ENCODE results near the gene C8G.

Gene C8G

DNA sequence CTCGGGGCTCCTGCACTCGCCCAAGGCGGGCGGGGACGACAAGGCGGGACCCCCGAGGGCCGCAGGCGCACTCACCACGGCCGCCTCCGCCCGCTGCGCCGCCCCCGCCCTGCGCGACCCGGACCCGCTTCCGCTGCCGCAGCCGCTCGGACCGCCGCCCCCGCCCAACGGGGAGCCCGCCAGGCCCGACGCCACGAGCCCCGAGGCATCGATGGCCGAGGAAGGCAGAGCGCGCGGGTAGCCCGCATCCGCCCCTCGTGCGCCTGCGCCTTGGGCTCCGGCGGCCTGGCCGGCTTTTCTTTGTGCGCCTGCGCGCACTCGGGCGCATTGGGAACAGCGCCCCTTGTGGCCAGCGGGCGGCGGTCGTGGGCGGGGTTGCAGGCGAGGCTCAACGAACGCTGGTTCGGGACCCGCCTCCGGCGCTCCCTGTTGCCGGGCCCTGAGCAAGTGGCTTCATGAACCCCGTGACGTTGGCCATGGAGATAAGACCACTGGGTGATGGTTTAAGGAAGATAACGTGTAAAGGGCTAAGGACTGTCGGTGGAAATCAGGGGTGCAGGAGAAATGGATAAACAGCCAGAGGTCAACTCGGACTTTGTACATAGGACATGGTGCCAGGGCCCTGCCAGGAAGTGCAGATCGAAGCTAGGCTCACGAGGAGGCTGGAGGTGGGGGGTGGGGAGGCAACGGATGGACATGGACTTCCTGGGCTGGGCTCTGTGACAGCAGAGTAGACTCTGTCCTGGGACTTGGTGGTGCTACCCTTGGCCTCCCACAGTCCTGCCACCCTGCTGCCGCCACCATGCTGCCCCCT lies at the start of gene C8G, which contains the start of gene FBXW5:
TSS of gene C8G (plus strand) at position 725 of the 814 bp plus-strand sequence. CDS start at position 803, 78 bp downstream.
TSS of gene FBXW5 (minus strand) at position 220 of the 814 bp plus-strand sequence. CDS start 655 bp downstream, outside the sequence.
- peak; percentile 98 to 99 (median 99) for DNase-seq

DNA sequence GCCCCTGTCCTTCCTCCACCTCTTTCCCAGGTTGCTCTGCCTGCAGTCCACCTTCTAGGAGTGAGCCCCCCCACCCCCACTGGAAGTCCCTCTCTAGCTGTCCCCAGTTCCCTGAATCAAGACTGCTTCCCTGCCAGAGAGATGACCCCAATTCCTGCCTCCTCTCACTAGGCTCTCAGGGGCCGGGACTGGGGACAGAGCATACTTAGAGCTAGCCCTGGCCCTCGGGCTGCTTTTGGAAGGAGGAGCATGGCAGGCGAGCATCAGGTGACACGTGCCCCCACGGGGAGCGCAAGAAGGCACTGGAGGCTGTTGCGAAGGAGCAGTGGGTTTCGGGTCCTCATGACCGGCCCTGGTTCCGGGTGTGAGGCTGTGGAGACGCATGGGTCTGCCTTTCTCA lies 49.0 kb upstream of the C8G start:
- no peak for DNase-seq

DNA sequence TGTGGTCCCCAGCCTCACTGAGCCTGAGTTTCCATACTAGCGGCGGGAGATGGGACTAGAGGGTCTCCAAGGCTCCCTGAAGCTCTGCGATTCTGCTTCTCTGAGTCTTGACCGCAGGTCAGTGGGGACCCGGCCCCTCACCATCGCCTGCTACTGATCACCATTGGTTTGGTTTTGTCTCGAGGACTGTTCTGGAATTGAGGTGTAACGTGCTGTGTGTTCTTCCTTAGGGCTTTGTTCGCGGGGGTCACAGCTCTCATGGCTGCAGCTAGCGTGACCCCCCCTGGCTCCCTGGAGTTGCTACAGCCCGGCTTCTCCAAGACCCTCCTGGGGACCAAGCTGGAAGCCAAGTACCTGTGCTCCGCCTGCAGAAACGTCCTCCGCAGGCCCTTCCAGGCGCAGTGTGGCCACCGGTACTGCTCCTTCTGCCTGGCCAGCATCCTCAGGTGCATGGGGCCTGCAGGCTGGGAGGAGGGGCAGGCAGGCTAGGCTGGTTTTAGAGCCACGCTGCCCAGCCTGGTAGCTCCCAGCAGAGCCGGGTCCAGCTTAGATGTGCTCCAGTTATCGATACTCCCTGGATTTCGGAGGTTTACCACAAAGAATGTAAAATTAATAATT lies 46.5 kb upstream of the C8G start:
- DNase-seq, result no peak

DNA sequence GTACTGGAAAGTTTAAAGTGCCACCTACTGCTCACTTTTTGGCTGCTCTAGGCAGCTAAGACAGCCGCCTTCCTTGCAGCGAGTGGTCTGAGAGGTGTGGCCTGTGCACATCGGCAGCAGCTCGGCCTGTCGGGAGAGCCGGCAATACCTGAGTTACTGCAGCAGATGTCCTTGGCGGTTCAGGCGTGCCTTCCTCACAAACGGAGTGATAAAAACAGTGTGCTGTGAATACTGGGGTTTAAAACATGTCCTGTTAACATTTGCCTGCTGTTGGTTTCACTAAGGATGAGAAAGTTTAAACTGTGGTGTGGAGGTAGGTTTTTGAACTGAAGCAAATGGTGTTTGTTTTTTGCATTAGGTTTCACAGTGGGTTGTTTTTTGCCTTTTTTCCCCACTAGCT lies 45.8 kb upstream of the C8G start:
- DNase-seq, result no peak

DNA sequence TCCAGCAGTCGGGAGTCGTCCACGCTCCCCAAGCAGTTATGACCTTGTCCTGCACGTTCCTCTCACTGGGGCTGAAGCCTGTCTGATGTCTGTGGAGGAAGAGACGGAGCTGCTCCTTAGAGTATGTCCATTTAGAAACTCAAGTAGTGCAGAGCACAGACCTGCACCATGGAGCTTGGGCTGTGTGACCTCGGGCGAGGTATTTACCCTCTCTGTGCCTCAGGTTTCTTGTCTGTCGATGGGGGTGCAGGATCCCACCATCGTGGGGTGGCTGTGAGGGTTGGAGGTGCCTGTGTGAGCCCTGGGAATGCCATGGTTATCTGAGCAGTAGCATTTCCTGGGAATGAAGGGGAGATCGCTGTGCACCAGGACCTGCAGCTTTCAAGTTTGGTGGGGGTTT lies 44.5 kb upstream of the C8G start:
- no peak for DNase-seq

DNA sequence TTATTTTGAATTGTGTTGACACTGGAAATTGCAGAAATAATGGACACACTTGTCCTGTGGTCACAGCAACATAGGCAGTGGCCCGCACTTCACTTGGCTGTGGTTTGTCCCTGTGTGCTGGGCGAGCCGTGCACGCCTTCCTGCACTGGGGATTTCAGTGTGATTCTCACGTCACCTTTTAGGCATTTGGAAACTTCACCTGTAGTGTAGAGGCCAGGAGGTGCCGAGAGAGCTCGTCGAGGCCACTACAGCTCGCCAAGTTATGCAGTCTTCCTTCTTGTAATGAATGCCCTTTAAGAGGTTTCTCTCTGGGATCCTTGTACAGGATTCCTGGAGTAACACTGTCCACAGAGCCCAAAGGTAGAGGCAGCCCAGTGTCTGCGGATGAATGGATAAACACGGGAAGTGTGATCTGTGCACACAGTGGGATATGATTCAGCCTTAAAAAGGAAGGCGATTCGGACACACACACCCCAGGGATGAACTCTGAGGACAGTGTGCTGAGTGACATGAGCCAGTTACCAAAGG lies 44.0 kb upstream of the C8G start:
- no peak for DNase-seq

DNA sequence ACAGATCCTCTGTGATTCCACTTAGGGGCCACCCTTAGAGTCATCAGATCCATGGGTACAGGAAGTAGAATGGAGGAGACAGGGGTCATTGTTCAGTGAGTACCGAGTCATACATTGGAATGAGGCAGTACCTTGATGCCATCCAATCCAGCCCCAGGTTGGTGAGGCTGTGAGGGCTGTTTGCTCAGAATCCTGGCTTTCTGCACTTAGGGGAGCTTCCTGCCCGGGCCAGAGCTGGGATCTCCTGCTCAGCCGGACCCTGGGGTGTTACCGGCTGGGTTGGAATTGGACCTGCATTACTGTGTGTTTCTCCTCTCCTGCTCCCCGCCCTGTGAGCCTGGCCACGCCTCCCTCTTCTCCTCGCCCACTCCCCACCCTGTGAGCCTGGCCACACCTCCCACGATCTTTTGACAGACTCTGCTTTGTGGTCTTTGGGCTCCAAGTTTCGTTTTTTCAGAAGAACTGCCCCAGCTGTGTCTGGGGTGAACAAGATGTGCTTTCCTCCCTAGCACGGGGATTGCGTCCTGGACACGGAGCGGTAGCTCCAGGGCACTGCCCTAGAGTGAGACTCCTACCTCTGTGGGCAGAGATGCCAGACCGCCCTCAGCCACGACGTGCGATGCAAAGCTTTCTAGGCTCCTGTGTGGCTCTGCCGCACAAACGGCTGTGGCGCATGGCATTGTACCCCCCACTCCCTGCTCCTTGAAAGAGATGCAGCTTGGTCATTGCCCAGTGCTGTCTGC lies 43.4 kb upstream of the C8G start:
- DNase-seq, result peak; percentile 18 to 57 (median 52)

DNA sequence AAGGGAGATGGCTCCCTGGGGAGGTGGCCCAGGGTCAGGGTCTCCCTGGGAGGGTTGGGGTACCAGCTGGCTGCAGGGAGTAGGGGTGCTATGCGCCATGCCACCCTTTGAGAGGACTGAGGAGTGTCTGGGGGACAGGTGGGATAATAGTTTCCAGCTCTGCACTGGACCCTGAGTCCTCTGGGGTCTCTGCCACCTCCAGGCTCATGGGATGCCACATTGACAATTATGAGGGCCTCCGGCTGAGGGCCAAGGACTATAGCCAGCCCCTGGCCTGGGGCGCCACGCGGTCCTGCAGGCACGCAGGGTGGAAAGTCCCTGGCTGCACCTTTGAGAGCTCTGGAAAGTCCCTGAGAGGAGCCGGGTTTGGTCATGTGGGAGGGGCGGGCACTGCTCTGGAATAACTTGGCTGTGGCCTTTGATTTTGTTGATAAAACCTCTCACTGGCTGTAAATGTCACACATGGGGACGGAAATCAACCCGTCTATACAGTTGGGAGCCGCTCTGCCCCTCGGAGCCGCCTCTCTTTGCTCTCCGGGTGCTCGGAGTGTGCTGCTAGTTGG lies 42.7 kb upstream of the C8G start:
- DNase-seq, result peak; percentile 53 to 86 (median 59)

DNA sequence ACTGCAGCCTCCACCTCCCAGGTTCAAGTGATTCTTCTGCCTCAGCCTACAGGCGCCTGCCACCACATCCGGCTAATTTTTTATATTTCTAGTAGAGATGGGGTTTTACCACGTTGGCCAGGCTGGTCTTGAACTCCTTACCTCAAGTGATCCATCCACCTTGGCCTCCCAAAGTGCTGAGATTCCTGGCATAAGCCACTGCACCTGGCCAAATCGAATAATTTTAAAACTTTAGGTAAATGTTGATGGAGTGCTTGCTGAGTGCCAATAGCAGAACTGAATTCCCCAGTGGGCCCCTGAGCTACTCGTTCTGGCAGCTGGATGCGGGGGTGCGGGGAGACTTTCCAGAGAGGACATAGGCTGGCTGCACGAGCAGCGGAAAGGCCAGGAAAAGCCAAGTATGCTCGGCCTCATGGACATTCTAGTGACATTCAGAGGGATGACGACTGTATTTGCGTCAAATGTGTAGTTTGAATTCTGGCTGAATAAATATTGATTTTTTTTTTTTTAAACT lies 41.9 kb upstream of the C8G start:
- DNase-seq, result no peak

DNA sequence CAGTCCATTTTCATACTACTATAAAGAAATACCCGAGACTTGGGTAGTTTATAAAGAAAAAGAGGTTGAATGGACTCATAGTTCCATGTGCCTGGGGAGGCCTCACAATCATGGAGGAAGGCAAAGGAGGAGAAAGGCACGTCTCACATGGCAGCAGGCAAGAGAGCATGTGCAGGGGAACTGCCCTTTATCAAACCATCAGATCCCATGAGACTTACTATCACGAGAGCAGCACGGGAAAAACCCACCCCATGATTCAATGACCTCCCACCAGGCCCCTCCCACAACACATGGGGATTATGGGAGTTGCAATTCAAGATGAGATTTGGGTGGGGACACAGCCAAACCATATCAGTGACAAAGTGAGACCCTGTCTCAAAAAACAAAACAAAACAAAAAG lies 38.8 kb upstream of the C8G start:
- DNase-seq, result peak; percentile 36 to 54 (median 39)

DNA sequence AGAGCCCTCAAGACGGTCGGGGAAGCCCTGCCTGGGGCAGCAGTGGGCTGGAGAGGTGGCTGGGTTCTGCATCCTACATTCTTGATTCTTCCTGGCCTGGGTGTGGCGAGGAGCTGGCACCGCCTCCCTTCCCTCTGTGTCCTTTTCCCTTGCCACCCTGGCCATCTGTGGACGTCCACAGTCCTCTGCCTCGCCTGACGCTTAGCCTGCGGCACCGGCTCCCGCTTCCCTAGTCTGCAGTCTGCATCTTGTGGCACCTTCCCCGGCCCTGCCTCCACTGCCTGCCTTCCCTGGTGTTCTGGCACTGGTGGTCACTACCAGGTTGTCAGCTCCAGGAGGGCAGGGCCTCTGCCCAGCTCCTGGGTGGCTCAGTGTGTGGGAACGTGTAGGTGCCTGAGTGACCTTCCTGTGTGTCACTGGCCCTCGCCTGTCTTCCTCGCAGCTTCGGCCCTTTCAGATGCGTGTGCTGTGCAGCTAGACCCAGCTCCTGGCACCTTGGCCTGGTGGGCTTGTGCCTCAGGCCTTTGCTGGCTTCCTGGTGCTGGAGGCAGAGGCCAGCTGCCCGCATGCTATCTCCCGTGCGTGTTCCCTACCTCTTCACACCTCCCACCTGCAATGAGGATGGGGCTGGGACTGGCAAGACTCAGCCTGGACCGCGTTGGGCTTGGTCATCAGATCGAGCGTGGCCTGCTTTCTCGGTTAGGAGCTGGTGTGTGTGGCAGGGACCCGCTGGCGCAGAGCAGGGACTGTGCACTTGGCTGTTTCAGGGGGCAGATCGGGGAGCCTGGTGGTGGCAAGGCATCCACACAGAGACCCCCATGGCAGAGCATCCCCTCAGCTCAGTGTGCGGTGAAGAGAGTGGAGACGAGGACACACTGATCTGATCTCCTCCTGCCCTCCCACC lies 37.8 kb upstream of the C8G start:
- no peak for DNase-seq

DNA sequence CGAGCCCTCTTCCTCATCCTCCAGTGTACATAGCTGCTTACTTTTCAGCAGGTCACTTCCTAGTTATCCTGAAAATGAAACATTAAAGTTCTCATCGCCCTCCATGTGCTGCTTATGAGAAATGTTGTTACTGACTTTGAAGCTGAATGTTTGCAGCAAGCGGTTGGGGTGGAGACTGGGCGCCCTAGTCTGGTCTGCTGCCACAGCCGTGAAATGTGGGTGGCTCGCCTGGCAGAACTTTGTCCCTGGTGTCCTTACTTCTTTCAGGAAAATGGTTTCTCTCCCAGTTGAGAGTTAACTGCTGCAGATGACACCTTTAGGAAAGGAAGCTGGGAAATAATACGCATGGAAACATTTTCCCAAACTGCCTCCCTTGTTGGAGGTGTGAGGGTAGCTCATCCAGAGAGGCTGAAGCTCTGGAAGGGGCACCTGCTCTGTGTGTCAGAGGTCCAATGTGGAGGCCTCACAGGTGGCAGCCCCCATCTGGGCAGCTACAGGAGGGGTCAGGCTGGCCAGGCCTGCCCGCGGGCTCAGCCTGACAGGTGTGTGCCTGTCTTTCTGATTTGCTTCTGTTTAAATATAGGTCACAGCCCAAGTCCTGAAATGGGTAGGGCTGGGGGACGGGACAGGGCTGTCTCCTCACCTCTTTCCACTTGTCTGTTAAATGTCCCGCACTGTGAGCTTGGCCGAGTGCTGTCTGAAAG lies 34.7 kb upstream of the C8G start:
- DNase-seq, result no peak

DNA sequence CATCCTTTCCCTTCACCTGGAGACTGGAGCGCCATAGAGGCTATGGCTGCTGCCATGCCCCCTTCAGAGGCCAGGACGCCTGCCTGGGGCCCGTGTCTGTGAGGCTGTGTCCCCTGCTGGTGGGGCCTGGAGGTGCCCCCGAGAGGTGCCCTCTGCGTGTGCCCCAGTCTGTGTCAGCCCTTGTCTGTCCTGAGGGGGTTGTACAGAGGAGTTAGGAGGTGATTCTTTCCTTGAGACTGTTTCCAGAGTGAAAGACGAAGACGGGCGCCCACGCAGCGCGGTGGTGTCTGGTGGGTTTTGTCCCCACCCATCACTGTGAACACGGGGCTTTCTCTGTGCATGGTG lies 34.2 kb upstream of the C8G start:
- peak in 1 of 3 donors; percentile 20 for DNase-seq

DNA sequence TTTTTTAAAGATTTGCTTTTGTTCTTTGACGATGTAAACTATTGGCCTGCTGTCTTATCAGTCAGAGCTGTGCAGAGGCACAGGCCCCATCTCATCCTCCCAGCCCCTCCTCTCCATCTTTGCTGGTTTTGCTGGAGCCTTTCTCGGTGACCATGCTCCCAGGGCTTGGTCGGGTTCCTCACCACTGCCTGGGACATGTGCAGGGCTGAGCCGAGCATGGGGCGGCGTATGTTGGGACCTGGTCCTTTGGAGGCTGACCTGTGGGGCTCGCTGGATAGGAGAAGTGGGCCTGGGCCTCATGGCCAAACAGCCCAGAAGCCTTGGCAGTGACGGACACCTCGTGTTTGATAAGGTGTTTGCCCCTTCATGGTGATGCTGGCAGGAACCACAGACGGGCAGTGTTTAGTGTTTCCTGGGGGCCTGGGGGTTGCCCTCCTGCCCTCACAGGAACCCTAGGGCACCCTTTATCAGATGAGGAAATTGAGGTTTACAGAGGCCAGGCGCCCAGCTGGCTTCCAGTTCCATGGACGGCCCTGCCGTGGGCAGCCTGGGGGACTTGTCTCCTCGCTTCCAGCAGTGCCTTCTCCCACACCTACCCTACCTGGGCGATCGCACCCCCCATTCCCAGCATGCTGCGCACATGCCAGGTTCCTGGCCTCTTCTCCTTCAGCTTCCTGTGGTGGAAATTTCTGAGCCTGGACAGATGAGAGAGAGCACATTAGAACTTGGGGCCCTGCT lies 31.2 kb upstream of the C8G start:
- no peak for DNase-seq

DNA sequence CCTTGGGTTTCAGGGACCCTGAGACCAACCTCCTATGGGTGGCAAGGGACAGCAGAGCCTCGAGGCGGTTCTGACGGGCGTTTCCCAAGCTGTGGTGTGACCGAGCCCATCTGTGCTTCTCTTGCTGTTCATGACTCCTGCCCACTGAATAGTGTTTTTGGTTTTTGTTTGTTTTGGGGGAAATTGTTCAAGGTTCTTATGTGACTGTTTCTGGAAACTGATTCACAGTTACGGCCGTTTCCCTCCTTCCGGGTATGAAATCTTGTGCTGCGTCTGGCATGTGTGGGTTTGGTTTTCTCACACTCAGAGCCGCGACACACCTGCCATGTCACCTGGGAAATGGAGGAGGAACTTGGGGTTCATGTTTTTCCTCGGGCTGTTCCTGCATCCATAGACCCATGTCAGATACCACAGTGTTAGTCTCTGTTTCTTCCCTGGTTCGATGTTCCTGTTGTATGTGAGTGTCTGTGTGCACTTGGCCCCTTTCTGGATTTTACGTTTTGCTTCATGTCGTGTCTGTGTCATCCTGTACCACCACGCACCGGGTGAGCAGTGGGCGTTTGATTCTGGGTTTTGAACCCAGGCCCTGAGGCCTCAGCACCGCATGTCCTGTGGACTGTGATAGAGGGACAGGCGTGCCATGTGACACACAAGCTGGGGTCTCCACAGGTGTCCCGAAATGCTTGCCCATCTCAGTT lies 29.3 kb upstream of the C8G start:
- DNase-seq, result no peak

DNA sequence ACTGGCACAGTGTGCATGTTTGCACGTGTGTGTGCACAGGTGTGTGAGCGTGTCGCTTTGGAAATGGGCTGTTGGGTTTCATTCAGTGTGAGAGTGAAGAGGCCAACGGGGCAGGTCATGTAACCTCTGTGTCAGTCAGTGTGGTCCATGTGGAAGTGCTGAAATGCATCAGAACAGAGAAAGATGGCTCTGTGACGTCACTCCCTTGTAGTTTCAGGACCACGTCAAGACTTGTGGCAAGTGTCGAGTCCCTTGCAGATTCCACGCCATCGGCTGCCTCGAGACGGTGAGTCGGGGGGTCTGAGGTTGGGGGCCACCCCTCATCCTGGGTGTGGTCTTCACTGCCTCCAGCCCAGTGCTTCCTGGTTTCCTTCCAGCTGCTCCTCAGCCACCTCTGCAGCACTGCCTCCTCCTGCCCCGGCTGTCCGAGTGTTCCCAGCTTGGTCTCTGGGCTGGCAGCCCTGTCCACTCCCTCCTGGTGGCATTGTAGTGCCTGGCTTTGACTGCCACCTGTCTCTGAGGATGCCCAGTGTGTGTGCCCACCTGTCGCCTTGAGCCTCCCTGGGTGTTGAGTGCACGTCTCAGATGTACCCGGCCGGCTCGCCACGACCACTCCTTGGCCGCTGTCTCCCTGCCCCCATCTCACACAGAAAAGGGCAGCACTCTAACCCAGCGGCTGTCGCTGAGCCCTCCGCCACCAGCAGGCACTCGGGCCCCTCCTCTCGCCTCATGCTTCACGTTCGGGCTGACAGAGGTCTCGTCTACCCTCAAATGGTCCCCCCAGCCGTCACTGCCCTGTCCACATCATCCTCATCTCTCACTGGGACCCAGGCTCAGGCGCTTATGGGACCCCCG lies 28.5 kb upstream of the C8G start:
- DNase-seq, result no peak

DNA sequence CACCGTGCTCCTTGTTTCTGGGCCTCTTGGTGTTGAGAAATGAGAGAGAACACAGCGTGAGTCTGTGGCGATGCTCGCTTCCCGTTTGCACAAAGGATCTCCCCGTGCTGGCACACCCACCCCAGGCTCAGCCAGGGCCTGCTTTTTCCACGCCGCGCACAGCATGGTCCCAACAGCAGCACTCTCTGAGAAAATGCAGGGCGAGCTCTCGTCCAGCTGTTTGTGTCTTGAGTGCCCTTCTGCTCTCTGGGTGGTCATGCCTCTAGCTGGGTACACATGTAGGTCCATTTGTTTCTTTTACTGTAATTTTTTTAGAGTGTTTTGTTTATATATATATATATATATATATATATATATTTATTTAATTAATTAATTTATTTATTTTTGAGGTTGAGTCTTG lies 27.1 kb upstream of the C8G start:
- DNase-seq, result no peak

DNA sequence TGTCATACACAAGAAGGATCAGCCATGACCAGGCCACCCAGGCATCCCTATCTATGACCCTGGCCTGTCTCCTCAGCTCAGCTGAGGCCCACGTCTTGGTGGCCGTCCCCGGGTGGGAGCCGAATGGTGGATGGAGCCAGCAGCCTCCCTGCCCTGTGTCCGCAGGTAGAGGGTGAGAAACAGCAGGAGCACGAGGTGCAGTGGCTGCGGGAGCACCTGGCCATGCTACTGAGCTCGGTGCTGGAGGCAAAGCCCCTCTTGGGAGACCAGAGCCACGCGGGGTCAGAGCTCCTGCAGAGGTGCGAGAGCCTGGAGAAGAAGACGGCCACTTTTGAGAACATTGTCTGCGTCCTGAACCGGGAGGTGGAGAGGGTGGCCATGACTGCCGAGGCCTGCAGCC lies 25.0 kb upstream of the C8G start:
- no peak for DNase-seq

DNA sequence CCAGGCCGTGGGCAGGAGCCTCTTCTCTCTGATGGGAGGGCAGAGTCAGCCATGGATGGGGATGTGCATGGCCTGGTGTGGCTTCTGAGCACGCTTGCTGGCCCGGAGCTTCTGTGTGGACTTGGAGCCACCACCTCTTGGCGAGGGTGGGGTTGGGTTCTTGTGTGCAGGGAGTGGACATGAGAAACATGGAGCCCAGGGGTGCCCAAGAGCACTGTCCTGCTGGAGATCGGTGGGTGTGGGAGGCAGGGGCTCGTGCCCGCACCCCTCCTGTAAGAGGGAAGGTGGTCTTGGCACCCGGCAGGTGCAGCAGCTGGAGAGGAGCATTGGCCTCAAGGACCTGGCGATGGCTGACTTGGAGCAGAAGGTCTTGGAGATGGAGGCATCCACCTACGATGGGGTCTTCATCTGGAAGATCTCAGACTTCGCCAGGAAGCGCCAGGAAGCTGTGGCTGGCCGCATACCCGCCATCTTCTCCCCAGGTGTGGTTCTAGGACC lies 24.3 kb upstream of the C8G start:
- DNase-seq, result no peak

Measured in suppressor macrophage treated with lipopolysaccharide for 1 hour (primary cell).